Activated naive CD8-positive, alpha-beta T cell treated with anti-CD3 and anti-CD28 coated beads, Interleukin-2, amount 10 ng/mL, durations not matched to agents 7 days and 5 days (primary cell): ENCODE data around the gene INPP5A. TPM values are rescaled to one million over a fixed set of nuclear protein-coding genes. Genes with fewer than 3 reads are reported as not detected.

ENCODE experiments used
- ATAC-seq: fragments of 150-1000 bp; cut with Tn5 transposase; one replicate; pipeline ENCODE4 v1.10.0; 2021; ENCODE audit warnings: low read depth, moderate library complexity
- POLR2A ChIA-PET: fragments of 350-600 bp; sonication (Branson Sonifier 250); formaldehyde crosslinking; loops from one replicate; lab custom pipeline; 2021; ENCODE audit warnings: antibody characterized with exemption; lab: Charles Lee
- DNase-seq: peaks from one replicate; pipeline ENCODE4 v3.0.0; 2021
- H3K27ac Mint-ChIP-seq: one replicate; pipeline ENCODE4 v1.8.0; 2022; ENCODE audit warnings: mild to moderate bottlenecking, mixed read lengths
- H3K27me3 Mint-ChIP-seq: one replicate; pipeline ENCODE4 v1.8.0; 2022; ENCODE audit warnings: mild to moderate bottlenecking, moderate library complexity, mixed read lengths
- H3K36me3 Mint-ChIP-seq: one replicate; pipeline ENCODE4 v1.8.0; 2021; ENCODE audit warnings: mild to moderate bottlenecking, mixed read lengths
- H3K4me1 Mint-ChIP-seq: one replicate; pipeline ENCODE4 v1.8.0; 2021; ENCODE audit warnings: mixed read lengths
- H3K4me3 Mint-ChIP-seq: one replicate; pipeline ENCODE4 v1.8.0; 2022; ENCODE audit warnings: mild to moderate bottlenecking, moderate library complexity, mixed read lengths
- H3K9me3 Mint-ChIP-seq: one replicate; pipeline ENCODE4 v1.8.0; 2021; ENCODE audit warnings: mixed read lengths
- total RNA-seq, 2 experiments: library from RNA; stranded (reverse); gene quantifications; one replicate each; pipeline ENCODE4 v1.2.3, GENCODE V29; 2021

Gene INPP5A
- total RNA-seq, 2 experiments from 2014 or later, result 14.1 to 15.7 TPM

DNA sequence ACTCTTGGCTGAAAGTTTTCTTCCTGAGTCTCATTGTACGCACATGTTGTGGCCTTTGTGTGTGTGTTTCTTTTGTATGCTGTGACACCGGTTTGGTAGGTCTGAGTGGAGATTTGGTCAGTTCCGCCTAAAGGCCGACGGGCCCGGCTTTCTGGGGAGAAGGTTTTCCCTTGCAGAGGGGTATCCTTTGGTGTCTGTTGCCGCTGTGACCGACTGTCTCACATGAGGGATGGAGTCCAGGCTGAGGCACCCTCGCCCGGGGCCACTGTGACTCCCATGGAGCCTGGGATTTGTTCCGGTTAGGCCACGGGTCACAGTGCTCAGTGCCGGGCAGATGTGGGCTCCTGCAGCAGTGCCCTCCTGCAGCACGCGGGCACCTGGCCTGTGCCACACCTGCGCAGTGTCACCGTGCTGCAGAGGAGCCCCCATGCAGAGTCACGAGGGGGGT is 19.4 kb downstream of the INPP5A start:
- H3K27ac Mint-ChIP-seq, result no peak overlapping the region
- no peaks in the 10 kb centered on the region for H3K9me3 Mint-ChIP-seq
- H3K36me3 Mint-ChIP-seq, result no peaks in the 10 kb centered on the region
- no peaks in the 10 kb centered on the region for H3K27me3 Mint-ChIP-seq
- H3K4me3 Mint-ChIP-seq, result no peak overlapping the region
- DNase-seq (no peak), ATAC-seq (no peak)
- H3K4me1 Mint-ChIP-seq, result peaks cover 18% of the 10 kb centered on the region
- POLR2A ChIA-PET, result no interaction called here

DNA sequence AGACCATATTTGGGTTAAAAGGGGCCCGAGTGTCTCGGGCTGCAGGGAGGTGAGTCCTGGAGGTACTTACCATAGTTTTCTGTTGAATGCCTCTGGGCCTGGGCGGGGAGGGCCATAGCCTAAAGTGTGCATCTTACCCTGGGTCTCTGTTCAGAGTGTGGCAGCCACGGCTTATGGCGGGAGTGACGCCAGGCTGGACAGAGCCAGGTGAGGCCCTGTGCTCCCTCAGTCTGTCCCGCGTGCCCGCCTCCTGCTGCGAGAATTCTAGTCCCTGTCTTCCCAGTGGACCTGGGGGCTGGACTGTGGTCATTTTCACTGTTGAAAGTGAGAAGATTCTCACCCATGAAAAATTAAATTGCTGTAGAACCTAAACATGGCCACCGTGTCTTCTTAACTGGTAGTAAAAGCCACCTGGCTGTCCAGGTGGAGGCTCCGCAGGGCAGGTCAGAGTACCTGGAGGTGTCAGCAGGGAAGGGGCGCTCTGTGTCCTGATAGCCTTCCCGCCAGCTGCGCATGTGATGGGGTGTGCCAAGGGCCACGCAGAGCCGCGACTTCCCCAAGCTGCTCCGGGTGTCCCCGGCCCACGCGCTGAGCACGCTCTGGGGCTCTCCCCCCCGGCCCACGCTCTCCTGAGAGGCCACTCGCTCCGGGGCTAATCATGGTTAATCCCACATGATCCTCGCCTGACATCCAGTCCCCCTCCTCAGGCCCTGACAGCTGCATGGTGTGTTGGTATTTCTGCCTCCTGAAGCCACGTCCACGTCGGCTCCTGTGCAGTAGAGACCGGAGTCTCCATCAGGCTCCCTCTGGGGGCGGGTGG is 20.3 kb downstream of the INPP5A start:
- ATAC-seq (no peak), DNase-seq (no peak)
- POLR2A ChIA-PET, result no interaction called here
- Mint-ChIP-seq H3K4me3 (no peak overlapping the region), H3K4me1 (peaks cover 18% of the 10 kb centered on the region), H3K27ac (no peak overlapping the region), H3K27me3 (no peaks in the 10 kb centered on the region), H3K9me3 (no peaks in the 10 kb centered on the region), H3K36me3 (no peaks in the 10 kb centered on the region)

DNA sequence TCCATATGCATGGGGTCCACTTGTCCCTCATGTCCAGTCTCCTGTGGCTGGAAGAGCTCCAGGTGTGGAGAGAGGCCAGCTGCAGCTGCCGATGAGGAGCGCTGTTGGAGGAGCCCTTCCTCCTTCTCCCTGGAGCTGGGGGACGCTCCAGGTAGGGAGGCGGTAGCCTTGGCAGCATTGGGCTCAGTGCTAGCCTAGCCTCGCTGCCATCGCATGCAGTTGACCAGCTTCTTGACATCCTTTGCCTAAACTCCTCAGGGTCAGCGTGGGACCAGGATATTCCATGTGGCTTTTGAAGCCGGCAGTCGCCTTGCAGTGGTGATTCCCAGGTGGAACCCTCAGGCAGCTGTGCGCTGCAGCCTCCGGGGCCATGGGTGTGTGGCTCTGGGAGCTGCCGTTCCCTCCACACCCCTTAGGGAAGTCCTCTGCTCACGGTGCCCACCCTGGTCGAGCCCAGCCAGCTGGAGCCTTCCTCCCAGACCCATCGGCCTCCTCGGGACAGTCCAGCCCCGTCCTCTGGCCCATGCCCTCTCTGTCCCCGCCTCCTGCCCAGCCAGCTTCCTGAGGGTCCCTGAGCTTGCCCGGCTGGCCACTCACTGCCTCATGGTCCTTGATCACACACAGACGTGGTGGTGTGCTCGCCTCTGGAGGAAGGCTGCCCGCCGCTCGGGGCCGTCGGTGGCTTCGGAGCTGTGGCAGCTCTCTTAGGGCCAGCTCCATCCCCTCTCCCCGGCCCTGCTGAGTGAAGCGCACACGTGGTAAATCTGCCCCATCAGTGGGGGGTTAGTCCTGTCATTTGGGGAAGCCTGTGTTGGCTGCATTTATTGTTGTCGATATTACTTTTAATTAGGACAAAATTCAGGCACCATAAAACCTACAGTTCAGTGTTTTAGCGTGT is 21.2 kb downstream of the INPP5A start:
- DNase-seq (no peak), ATAC-seq (no peak)
- Mint-ChIP-seq H3K27ac (no peak overlapping the region), H3K4me1 (peaks cover 22% of the 10 kb centered on the region), H3K4me3 (no peak overlapping the region), H3K36me3 (no peaks in the 10 kb centered on the region), H3K27me3 (no peaks in the 10 kb centered on the region), H3K9me3 (no peaks in the 10 kb centered on the region)
- POLR2A ChIA-PET, result no interaction called here

DNA sequence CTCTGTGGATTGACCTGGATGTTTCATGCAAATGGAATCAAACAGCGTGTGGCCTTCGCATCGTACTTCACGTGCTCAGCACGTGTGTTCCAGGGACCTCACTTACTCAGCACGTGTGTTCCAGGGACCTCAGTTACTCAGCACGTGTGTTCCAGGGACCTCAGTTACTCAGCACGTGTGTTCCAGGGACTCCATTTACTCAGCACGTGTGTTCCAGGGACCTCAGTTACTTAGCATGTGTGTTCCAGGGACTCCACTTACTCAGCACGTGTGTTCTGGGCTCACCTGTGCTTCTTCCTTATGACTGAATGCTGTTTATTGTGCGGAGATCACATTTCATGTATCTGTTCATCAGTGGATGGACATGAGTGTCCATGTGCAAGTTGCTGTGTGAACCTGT is 22.0 kb downstream of the INPP5A start:
- POLR2A ChIA-PET, result no interaction called here
- Mint-ChIP-seq H3K36me3 (no peaks in the 10 kb centered on the region), H3K4me1 (peaks cover 22% of the 10 kb centered on the region), H3K27me3 (no peaks in the 10 kb centered on the region), H3K27ac (no peak overlapping the region), H3K9me3 (no peaks in the 10 kb centered on the region), H3K4me3 (no peak overlapping the region)
- ATAC-seq (no peak), DNase-seq (no peak)

DNA sequence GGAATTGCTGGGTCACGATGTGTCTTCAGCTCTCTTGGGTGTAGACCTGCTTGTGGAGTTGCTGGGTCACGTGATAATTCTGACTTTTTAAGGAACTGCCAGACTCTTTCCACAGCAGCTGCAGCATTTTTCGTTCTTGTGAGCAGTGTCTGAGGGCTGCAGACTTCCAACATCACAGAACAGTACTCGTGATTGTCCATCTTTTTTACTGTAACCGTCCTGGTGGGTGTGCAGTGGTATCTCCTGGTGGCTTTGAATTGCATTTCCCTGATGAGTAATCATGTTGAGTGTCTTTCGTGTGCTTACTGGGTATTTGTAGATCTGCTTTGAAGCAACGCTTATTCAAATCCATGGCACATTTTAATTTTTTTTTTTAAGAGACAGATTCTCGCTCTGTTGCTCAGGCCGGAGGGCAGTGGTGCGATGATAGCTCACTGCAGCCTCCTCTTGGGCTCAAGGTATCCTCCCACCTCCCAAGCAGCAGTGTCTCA is 22.7 kb downstream of the INPP5A start:
- Mint-ChIP-seq H3K4me1 (peaks cover 22% of the 10 kb centered on the region), H3K27me3 (no peaks in the 10 kb centered on the region), H3K4me3 (no peak overlapping the region), H3K36me3 (no peaks in the 10 kb centered on the region), H3K27ac (no peak overlapping the region), H3K9me3 (no peaks in the 10 kb centered on the region)
- DNase-seq, result no peak
- POLR2A ChIA-PET, result no interaction called here
- no peak for ATAC-seq

DNA sequence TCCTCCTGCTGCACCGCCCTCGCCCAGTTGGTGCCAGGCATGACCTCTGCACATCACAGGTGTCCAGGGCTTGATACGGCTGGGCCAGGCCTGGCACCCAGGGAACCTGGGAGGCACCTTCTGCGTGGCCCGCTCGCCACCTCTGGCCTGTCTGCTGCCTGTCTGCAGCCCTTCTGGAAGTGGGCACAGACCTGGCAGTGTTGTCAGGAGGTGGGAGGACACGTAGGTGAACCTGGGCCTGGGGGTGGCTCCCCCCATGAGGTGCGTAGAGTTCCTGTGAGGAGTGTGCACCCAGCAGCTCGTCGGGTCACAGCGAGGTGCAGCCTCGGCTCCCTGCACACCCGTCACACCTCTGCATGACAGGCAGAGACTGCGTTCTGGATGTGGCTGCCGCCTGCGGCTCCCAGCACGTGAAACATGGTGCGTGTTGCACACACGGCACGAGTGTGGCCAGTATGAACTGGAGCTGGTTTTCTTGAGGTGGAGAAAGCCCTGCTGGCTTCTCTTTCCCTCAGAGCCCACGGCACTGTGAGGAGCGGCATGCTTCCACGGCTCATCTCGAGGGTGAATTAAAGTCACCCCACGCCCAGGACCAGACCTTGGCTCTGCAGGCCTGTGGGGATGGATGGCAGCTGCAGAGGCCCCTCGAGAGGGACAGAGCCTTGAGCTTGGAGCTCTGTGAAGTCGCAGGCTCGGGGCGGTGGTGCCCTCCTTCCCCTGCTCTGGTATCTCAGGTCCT is 24.8 kb downstream of the INPP5A start:
- POLR2A ChIA-PET, result no interaction called here
- Mint-ChIP-seq H3K9me3 (no peaks in the 10 kb centered on the region), H3K27me3 (no peaks in the 10 kb centered on the region), H3K36me3 (peaks cover 2% of the 10 kb centered on the region), H3K27ac (no peak overlapping the region), H3K4me1 (peaks cover 17% of the 10 kb centered on the region), H3K4me3 (no peak overlapping the region)
- ATAC-seq (no peak), DNase-seq (no peak)

DNA sequence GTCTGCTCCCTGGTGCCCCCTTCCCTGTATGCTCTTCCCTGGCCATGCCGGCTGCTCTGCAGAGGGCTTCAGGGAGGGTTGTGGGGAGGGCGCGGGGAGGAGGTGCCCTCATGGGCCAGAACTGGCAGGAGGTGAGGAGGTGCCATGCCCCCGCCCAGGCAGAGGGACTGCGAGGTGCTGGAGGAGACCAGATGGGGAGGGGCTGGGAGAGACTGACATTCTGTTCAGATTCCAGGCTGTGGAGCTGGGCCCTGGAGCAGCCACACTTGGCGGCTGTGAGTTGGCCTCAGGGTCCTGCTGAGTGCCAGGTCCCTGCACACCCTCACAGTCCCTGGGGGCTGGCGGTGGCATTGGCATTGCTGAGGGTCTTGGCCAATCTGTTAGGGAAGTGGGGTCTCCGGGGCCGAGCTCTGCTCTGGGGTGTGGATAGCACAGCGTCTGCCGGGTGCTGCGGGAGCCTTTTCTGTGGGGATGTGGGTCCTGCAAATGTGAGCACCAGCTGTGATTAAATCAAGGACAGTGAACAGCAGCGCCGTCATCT is 25.4 kb downstream of the INPP5A start:
- DNase-seq (no peak), ATAC-seq (no peak)
- POLR2A ChIA-PET, result no interaction called here
- Mint-ChIP-seq H3K4me3 (no peak overlapping the region), H3K4me1 (peaks cover 17% of the 10 kb centered on the region), H3K27ac (no peak overlapping the region), H3K9me3 (no peaks in the 10 kb centered on the region), H3K27me3 (no peaks in the 10 kb centered on the region), H3K36me3 (peaks cover 2% of the 10 kb centered on the region)

DNA sequence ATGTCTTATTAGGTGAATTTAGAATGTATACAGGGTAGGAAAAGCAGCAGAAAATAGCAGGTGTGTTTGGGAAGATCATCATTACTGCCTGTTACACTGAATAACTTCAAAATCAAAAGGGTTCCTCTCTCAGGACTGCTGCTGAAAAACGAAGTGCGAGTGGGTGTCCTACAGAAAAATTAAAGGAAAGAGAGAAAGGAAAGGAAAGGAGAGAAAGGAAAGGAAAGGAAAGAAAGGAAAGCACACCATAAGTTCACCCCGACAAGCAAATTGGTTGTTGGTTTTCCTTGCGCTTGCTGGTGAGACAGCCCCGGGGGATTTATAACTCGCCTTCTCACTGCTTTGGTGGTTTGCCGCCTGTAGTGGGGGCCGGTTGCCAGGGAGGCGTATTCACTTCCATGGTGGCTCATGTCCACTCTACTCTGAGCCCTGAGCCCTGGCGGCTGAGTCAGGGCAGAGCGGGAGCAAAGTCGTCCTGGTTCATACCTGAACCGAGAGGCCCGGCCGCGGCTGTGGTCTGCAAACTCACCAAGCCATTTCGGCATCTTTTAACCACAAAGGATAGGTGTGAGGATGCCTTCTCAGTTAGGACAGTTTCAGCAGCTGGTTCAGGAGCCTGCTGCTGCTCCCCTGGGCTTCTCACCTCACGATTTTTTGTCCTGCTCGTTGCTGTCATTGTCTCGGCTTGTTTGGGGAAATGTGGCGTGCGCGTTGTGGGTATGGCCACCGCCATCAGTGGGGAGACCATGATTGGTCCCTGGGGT is 26.1 kb downstream of the INPP5A start:
- peaks cover 2% of the 10 kb centered on the region for H3K36me3 Mint-ChIP-seq
- H3K9me3 Mint-ChIP-seq, result no peaks in the 10 kb centered on the region
- no peak overlapping the region for H3K27ac Mint-ChIP-seq
- ATAC-seq (no peak), DNase-seq (no peak)
- POLR2A ChIA-PET, result no interaction called here
- H3K4me1 Mint-ChIP-seq, result peaks cover 17% of the 10 kb centered on the region
- H3K4me3 Mint-ChIP-seq, result no peak overlapping the region
- no peaks in the 10 kb centered on the region for H3K27me3 Mint-ChIP-seq

DNA sequence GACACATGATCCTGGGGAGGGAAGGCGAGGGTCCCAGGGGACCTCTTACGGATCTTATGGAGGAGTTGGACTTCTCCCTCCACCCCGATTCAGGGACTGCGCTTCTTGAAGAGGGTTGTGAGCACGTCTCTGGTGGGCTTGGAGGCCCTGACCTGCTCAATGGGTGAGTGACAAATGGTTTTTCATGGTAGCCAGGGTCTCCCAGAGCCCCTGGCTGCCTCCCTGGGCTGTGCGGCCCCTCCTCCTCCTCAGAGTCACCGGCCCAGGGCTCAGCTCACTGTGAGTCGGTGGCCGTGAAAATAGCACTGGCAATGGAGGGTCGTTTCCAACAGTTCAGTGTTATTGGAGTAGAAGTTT is 26.6 kb downstream of the INPP5A start:
- no peaks in the 10 kb centered on the region for H3K9me3 Mint-ChIP-seq
- POLR2A ChIA-PET, result no interaction called here
- no peak overlapping the region for H3K27ac Mint-ChIP-seq
- no peaks in the 10 kb centered on the region for H3K27me3 Mint-ChIP-seq
- H3K4me1 Mint-ChIP-seq, result peaks cover 17% of the 10 kb centered on the region
- DNase-seq (no peak), ATAC-seq (no peak)
- peaks cover 2% of the 10 kb centered on the region for H3K36me3 Mint-ChIP-seq
- no peak overlapping the region for H3K4me3 Mint-ChIP-seq

DNA sequence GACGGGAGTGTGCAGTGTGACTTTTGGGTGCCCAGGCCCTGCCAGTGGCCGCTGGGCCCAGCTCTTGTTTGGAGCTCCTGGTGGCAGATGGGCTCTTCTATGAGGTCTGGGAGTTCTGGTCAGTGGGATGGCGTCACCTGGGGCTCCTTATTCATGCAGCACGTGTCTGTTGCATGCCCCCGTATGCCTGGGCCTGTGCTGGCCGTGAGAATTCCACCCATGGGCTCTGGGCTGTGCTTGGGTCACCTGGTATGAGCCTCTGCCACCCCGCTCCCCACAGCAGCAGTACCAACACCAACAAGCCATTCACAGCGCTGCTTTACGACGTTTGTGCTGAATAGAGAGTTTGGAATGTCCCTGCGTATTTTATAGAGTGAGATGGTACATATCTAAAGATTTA is 27.1 kb downstream of the INPP5A start:
- Mint-ChIP-seq H3K4me1 (peaks cover 15% of the 10 kb centered on the region), H3K4me3 (no peak overlapping the region), H3K27ac (no peak overlapping the region), H3K9me3 (no peaks in the 10 kb centered on the region), H3K36me3 (peaks cover 2% of the 10 kb centered on the region), H3K27me3 (no peaks in the 10 kb centered on the region)
- DNase-seq (no peak), ATAC-seq (no peak)
- POLR2A ChIA-PET, result no interaction called here

DNA sequence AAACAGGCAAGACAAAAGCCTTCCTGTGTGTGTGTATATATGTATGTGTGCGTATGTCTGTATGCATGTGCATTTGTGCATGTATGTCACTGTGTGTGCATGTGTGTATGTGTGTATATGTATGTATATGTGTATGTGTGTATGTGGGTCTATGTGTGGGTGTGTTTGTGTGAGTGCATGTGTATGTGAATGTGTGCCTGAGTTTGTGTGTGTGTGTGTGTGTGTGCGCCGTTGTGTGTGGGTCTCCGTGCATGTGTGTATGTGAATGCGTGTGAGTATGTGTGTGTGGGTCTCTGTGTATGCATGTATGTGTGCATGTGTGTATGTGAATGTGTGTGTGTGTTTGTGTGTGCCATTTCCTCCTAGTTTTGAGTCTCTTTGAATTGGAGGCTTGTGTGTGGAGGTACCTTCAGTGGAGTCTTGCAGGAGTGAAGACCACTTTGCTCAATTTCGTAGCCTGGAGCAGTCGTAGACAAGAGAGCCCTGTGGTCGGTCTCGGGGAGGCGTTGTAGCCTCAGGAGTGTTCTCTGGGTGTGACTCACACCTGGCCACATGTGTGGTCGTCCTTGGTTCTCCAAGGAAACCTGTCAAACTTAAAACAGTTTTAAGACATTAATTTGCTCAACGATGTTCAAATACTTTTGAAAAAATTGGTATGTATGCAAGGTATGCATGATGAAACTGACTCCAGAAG is 28.1 kb downstream of the INPP5A start:
- POLR2A ChIA-PET, result no interaction called here
- DNase-seq, result no peak
- H3K36me3 Mint-ChIP-seq, result peaks cover 2% of the 10 kb centered on the region
- H3K4me3 Mint-ChIP-seq, result no peak overlapping the region
- ATAC-seq, result no peak
- no peaks in the 10 kb centered on the region for H3K9me3 Mint-ChIP-seq
- H3K27ac Mint-ChIP-seq, result no peak overlapping the region
- H3K4me1 Mint-ChIP-seq, result peaks cover 15% of the 10 kb centered on the region
- H3K27me3 Mint-ChIP-seq, result no peaks in the 10 kb centered on the region

DNA sequence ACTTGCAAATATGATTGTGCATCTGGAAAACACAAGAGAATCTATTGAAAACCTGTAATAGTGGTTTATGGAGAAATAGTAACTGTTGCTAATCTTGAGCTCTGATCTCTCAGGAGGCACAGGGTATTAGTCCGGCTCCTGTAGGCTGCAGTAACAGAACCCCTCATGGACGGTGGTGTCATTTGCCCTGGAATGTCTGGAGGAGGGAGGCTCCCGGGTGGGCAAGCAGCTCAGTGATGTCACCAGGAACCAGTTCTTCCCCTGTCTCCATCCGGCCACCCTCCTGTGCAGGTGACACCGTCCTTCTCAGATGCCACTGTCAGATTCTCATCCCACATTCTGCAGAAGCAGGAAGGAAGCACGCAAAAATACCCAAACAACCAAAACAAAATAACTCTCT is 29.3 kb downstream of the INPP5A start:
- peaks cover 2% of the 10 kb centered on the region for H3K36me3 Mint-ChIP-seq

More for the DNA sequence above, 29.3 kb downstream of the INPP5A start:
- POLR2A ChIA-PET, result no interaction called here
- Mint-ChIP-seq H3K27ac (no peak overlapping the region), H3K4me3 (no peak overlapping the region), H3K9me3 (no peaks in the 10 kb centered on the region), H3K4me1 (peaks cover 13% of the 10 kb centered on the region), H3K27me3 (no peaks in the 10 kb centered on the region)
- ATAC-seq (no peak), DNase-seq (no peak)
